Breast epithelium (tissue), 4 donors: ENCODE data around the gene DOCK6. TPM values are rescaled to one million over a fixed set of nuclear protein-coding genes. Genes with fewer than 3 reads are reported as not detected.

ENCODE experiments used
- DNase-seq, 2 donors: peaks; one replicate each; pipeline ENCODE4 v3.0.0-alpha.2; 2019; ENCODE audit warnings: low spot score in 2 of 2
- H3K27ac ChIP-seq, 2 donors: fragments of 200-600 bp; sonication (generic) in 1 of 2; one replicate each; pipeline ENCODE4 v1.5.1; 2016 to 2019; ENCODE audit warnings: mild to moderate bottlenecking in 1 of 2
- H3K27me3 ChIP-seq, 2 donors: fragments of 200-600 bp; sonication (generic) in 1 of 2; one replicate each; pipeline versions ENCODE4 v1.5.1 to v1.6.0; 2017 to 2019; ENCODE audit warnings: control low read depth in 1 of 2, mild to moderate bottlenecking in 1 of 2
- H3K36me3 ChIP-seq: fragments of 200-600 bp; one replicate; pipeline ENCODE4 v1.5.1; 2019
- H3K4me1 ChIP-seq, 2 donors: fragments of 200-600 bp; sonication (generic); one replicate each; pipeline ENCODE4 v1.5.1; 2016 to 2019; ENCODE audit warnings: control low read depth in 1 of 2
- H3K4me3 ChIP-seq, 3 donors: fragments of 200-600 bp; sonication (generic); 1 replicate in 2 of 3; 2 replicates in 1 of 3; pipeline ENCODE4 v1.5.1; 2016 to 2019; ENCODE audit warnings: mild to moderate bottlenecking in 3 of 3, moderate library complexity in 2 of 3
- H3K9me3 ChIP-seq, 2 donors: fragments of 200-600 bp; sonication (generic) in 1 of 2; one replicate each; pipeline ENCODE4 v1.5.1; 2016 to 2019; ENCODE audit warnings: control low read depth in 1 of 2
- CTCF ChIP-seq, 3 donors: fragments of 450-650 bp; IDR thresholded peaks; one replicate each; pipeline ENCODE4 v1.5.1; 2016 to 2017; ENCODE audit warnings: antibody characterized with exemption in 3 of 3, mild to moderate bottlenecking in 3 of 3, moderate library complexity in 3 of 3
- POLR2A ChIP-seq: fragments of 450-650 bp; IDR thresholded peaks from one replicate; pipeline ENCODE4 v1.6.1; 2016; ENCODE audit warnings: antibody characterized with exemption, mild to moderate bottlenecking, moderate library complexity
- POLR2AphosphoS5 ChIP-seq, 3 donors: sonication (generic); formaldehyde crosslinking; IDR thresholded peaks; one replicate each; pipeline ENCODE4 v1.6.1; 2017; ENCODE audit warnings: antibody characterized with exemption in 3 of 3
- intact Hi-C: fragments of 100-400 bp; cut with DNase I; formaldehyde crosslinking; loops from one replicate; pipeline ENCODE4 v1.15.1; 2023; ENCODE audit warnings: low total_unique reads
- total RNA-seq, 3 donors: library from RNA; depleted of rRNA; stranded (reverse); fragments of >200 nt; gene quantifications; one replicate each; pipeline ENCODE4 v1.1.0, GENCODE V29; 2016

DOCK6 gene
- total RNA-seq, 3 donors from 2014 or later: 20.9 to 59.3 (median 49.6) TPM

- Histone ChIP-seq H3K9me3 (no peaks in the 10 kb centered on the region), H3K4me1 (peaks cover 0 to 5% of the 10 kb centered on the region in 2 donors), H3K27me3 (no peaks in the 10 kb centered on the region), H3K27ac (peak overlapping the region; percentile 40 to 71), H3K36me3 (no peaks in the 10 kb centered on the region), H3K4me3 (no peak overlapping the region)
- TF ChIP-seq POLR2A (no peak), CTCF (IDR thresholded peaks at IDR 0.05) (no peak), POLR2AphosphoS5 (IDR thresholded peaks at IDR 0.05) (no peak)
- intact Hi-C loops: no loop called here
- no peak for DNase-seq
Measured at GRCh38 chr19:11265177-11265784, 3.0 kb upstream of the DOCK6 start.

- no peaks in the 10 kb centered on the region for H3K27me3 ChIP-seq
- TF ChIP-seq CTCF (IDR thresholded peaks at IDR 0.05) (no peak), POLR2AphosphoS5 (IDR thresholded peaks at IDR 0.05) (peak in 1 of 3 donors; percentile 25)
- peak in 1 of 2 donors; percentile 75 for DNase-seq
- H3K27ac ChIP-seq: peak overlapping the region; percentile 48 to 71
- no peaks in the 10 kb centered on the region for H3K36me3 ChIP-seq
- no peaks in the 10 kb centered on the region for H3K9me3 ChIP-seq
- peaks cover 0 to 5% of the 10 kb centered on the region in 2 donors for H3K4me1 ChIP-seq
- no peak overlapping the region for H3K4me3 ChIP-seq
- intact Hi-C loops: no loop called here
Measured at GRCh38 chr19:11264452-11265176, 2.3 kb upstream of the DOCK6 start.

- TF ChIP-seq POLR2A: no peak
- TF ChIP-seq POLR2AphosphoS5 (IDR thresholded peaks at IDR 0.05): no peak
- TF ChIP-seq CTCF (IDR thresholded peaks at IDR 0.05): no peak
- H3K27me3 ChIP-seq: no peaks in the 10 kb centered on the region
- no peak for DNase-seq
Measured at GRCh38 chr19:11263726-11264125, 1.4 kb upstream of the DOCK6 start.

GRCh38 chr19:11261431-11261970, 823 bp downstream of the DOCK6 start:
- Histone ChIP-seq H3K4me1 (peaks cover 0 to 5% of the 10 kb centered on the region in 2 donors), H3K36me3 (no peaks in the 10 kb centered on the region), H3K27ac (peak overlapping the region; percentile 85 to 95), H3K4me3 (peak overlapping the region; percentile 92 to 100 (median 96)), H3K27me3 (no peaks in the 10 kb centered on the region), H3K9me3 (no peaks in the 10 kb centered on the region)
- intact Hi-C loops: no loop called here
- TF ChIP-seq CTCF (IDR thresholded peaks at IDR 0.05) (no peak), POLR2A (no peak), POLR2AphosphoS5 (IDR thresholded peaks at IDR 0.05) (no peak)
- DNase-seq: no peak

More at GRCh38 chr19:11263726-11264125, 1.4 kb upstream of the DOCK6 start:
- Histone ChIP-seq H3K27ac (no peak overlapping the region), H3K9me3 (no peaks in the 10 kb centered on the region), H3K4me3 (no peak overlapping the region), H3K4me1 (peaks cover 0 to 5% of the 10 kb centered on the region in 2 donors), H3K36me3 (no peaks in the 10 kb centered on the region)
- intact Hi-C loops: loop anchor here (1.0 kb wide), 1 partner anchor 12 kb away; no protein-coding TSS in a partner anchor

- no peaks in the 10 kb centered on the region for H3K36me3 ChIP-seq
- no peaks in the 10 kb centered on the region for H3K27me3 ChIP-seq
- DNase-seq: no peak
- H3K4me3 ChIP-seq: peak overlapping the region in 2 of 3 donors; percentile 92 to 100
- H3K9me3 ChIP-seq: no peaks in the 10 kb centered on the region
- intact Hi-C loops: no loop called here
- H3K4me1 ChIP-seq: peaks cover 0 to 5% of the 10 kb centered on the region in 2 donors
- peak overlapping the region; percentile 85 to 95 for H3K27ac ChIP-seq
- TF ChIP-seq POLR2AphosphoS5 (IDR thresholded peaks at IDR 0.05): no peak
- no peak for TF ChIP-seq POLR2A
- TF ChIP-seq CTCF (IDR thresholded peaks at IDR 0.05): no peak
Measured at GRCh38 chr19:11260996-11261395, 1.3 kb downstream of the DOCK6 start.
